Activated CD8-positive, alpha-beta T cell treated with anti-CD3 and anti-CD28 coated beads for 36 hours (primary cell): ENCODE results near the gene CELF2. TPM values are rescaled to one million over a fixed set of nuclear protein-coding genes. Genes with fewer than 3 reads are reported as not detected.
A peak's percentile ranks its signal among the peaks of the same experiment; 100 is the strongest.

ENCODE experiments used
- ATAC-seq: fragments of 200-7000 bp; cut with Tn5 transposase; one replicate; pipeline ENCODE4 v1.10.0; 2021; ENCODE audit warnings: mild to moderate bottlenecking, moderate library complexity
- CTCF ChIA-PET: fragments of 350-600 bp; sonication (Branson Sonifier 250); formaldehyde crosslinking; loops from one replicate; lab custom pipeline; 2021; ENCODE audit warnings: antibody characterized with exemption; lab: Charles Lee
- POLR2A ChIA-PET: fragments of 350-600 bp; sonication (Branson Sonifier 250); formaldehyde crosslinking; loops from one replicate; lab custom pipeline; 2021; ENCODE audit warnings: antibody characterized with exemption; lab: Charles Lee
- DNase-seq: peaks from one replicate; pipeline ENCODE4 v3.0.0-alpha.2; 2020
- H3K27ac Mint-ChIP-seq: one replicate; pipeline ENCODE4 v1.8.0; 2021; ENCODE audit warnings: mild to moderate bottlenecking, mixed read lengths
- H3K27me3 Mint-ChIP-seq: one replicate; pipeline ENCODE4 v1.8.0; 2021; ENCODE audit warnings: mixed read lengths
- H3K36me3 Mint-ChIP-seq: one replicate; pipeline ENCODE4 v1.8.0; 2021; ENCODE audit warnings: low read depth, mixed read lengths
- H3K4me1 Mint-ChIP-seq: one replicate; pipeline ENCODE4 v1.8.0; 2021; ENCODE audit warnings: low read depth, mixed read lengths
- H3K4me3 Mint-ChIP-seq: one replicate; pipeline ENCODE4 v1.8.0; 2021; ENCODE audit warnings: mild to moderate bottlenecking, moderate library complexity, mixed read lengths
- H3K9me3 Mint-ChIP-seq: one replicate; pipeline ENCODE4 v1.8.0; 2021; ENCODE audit warnings: mixed read lengths
- intact Hi-C: fragments of 100-400 bp; cut with micrococcal nuclease; formaldehyde crosslinking; loops from one replicate; pipeline ENCODE4 v1.10.0; 2022
- total RNA-seq, 2 experiments: library from RNA; stranded (reverse); gene quantifications; one replicate each; pipeline ENCODE4 v1.2.3, GENCODE V29; 2021
- TF ChIP-seq, protein P1 (sequence below): fragments of 200-600 bp; IDR thresholded peaks from one replicate; pipeline ENCODE4 v1.8.0; 2022; ENCODE audit warnings: antibody characterized with exemption, mild to moderate bottlenecking

The CELF2 gene
- total RNA-seq, 2 experiments from 2014 or later = 132 to 133 TPM

DNA sequence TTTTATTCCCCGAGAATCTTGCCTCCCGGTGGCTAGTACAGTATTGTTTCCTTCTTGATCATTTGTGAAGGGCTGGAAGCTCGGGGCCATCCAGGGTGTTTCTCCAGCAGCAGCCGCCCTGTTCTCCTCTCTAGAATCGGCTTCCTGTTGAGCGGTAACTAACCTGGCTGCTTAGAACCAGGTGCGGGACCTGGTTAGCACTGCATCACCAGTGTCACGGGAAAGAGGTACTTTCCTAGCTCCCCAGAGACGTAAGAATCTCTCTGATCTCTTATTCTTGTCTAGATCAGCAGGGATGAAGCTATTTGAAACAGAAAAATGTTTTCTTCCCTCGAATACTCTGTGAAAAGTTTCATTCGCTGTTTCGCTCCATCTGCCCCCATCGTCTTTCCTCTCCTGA, 239.2 kb downstream of the CELF2 start:
- DNase-seq = no peak
- Mint-ChIP-seq H3K4me1 (peaks cover 70% of the 10 kb centered on the region), H3K4me3 (no peak overlapping the region), H3K27me3 (no peaks in the 10 kb centered on the region), H3K27ac (peak overlapping the region; percentile 50), H3K36me3 (peaks cover 77% of the 10 kb centered on the region), H3K9me3 (no peaks in the 10 kb centered on the region)
- intact Hi-C loops = no loop called here
- POLR2A ChIA-PET = interaction anchor here (0.8 kb wide), 1 partner anchor 78 kb away, joined by 4 read pairs; no protein-coding TSS in a partner anchor
- CTCF ChIA-PET = interaction anchor here (1.2 to 1.7 kb wide), 3 partner anchors 14 to 74 kb away, joined by 3 to 6 read pairs (median 3); no protein-coding TSS in a partner anchor
- ATAC-seq = no peak
- TF ChIP-seq, protein P1, sequence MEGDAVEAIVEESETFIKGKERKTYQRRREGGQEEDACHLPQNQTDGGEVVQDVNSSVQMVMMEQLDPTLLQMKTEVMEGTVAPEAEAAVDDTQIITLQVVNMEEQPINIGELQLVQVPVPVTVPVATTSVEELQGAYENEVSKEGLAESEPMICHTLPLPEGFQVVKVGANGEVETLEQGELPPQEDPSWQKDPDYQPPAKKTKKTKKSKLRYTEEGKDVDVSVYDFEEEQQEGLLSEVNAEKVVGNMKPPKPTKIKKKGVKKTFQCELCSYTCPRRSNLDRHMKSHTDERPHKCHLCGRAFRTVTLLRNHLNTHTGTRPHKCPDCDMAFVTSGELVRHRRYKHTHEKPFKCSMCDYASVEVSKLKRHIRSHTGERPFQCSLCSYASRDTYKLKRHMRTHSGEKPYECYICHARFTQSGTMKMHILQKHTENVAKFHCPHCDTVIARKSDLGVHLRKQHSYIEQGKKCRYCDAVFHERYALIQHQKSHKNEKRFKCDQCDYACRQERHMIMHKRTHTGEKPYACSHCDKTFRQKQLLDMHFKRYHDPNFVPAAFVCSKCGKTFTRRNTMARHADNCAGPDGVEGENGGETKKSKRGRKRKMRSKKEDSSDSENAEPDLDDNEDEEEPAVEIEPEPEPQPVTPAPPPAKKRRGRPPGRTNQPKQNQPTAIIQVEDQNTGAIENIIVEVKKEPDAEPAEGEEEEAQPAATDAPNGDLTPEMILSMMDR = no peak

DNA sequence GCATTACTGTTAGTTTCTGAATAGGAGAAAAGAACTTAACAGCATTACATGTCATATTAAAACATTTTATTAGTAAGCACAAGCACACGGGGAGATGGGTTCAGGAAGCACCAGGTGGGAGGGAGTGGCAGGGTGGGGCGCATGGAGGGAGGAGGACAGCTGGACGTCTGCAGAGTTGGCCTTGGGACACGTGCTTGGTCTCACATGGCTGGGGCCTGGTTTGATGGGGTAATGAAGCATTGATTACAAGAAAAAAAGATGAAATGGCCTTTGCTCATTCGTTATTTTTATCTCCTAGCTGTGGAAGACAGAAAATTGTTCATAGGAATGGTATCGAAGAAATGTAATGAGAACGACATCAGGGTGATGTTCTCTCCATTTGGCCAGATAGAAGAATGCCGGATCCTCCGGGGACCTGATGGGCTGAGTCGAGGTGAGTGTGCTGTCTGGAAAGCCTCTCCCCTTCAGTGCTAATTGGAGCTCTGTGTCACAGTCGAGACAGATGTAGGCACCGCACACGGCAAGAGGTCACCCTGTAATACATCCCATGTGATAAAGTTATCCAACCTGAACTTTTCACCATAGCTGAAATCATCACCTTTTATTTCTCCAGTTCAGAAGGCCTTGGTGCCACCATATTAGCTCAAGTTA, 239.9 kb downstream of the CELF2 start:
- DNase-seq (no peak), ATAC-seq (no peak)
- peak overlapping the region; percentile 50 for H3K27ac Mint-ChIP-seq
- H3K4me3 Mint-ChIP-seq = no peak overlapping the region
- no peaks in the 10 kb centered on the region for H3K27me3 Mint-ChIP-seq
- intact Hi-C loops = no loop called here
- POLR2A ChIA-PET = interaction anchor here (0.6 to 0.8 kb wide), 3 partner anchors 19 to 1190 kb away, joined by 3 to 4 read pairs (median 3); no protein-coding TSS in a partner anchor
- TF ChIP-seq, protein P1 = no peak
- H3K36me3 Mint-ChIP-seq = peaks cover 84% of the 10 kb centered on the region
- CTCF ChIA-PET = interaction anchor here (1.2 to 1.3 kb wide), 2 partner anchors 19 to 75 kb away, joined by 3 read pairs; no protein-coding TSS in a partner anchor
- peaks cover 76% of the 10 kb centered on the region for H3K4me1 Mint-ChIP-seq
- no peaks in the 10 kb centered on the region for H3K9me3 Mint-ChIP-seq

DNA sequence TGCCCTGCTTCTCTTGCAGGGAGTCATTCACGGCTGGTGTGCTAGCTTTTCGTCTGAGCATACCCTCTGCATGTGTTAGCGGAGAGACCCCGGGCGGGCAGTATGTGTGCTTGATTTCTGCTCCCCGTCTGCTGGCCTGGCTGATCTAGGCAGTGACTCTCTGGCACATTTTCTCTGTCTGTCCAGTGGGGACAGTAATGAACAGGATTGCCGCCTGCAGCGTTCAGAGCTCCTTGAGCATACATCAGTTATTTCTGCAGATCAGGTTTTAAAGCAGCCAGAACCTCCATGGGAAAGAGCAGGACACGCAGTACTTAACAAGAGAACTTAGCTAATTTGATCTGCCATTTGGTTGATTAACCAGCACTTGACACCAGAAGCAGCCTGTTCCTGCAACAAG, 242.5 kb downstream of the CELF2 start:
- H3K27ac Mint-ChIP-seq = peak overlapping the region; percentile 50
- no peak overlapping the region for H3K4me3 Mint-ChIP-seq
- H3K27me3 Mint-ChIP-seq = no peaks in the 10 kb centered on the region
- no peak for DNase-seq
- ChIA-PET POLR2A (interaction anchor here (1.1 to 2.3 kb wide), 2 partner anchors 11 to 82 kb away, joined by 4 to 6 read pairs; no protein-coding TSS in a partner anchor), CTCF (interaction anchor here (1.7 kb wide), 1 partner anchor 10 kb away, joined by 5 read pairs; no protein-coding TSS in a partner anchor)
- intact Hi-C loops = no loop called here
- peaks cover 84% of the 10 kb centered on the region for H3K4me1 Mint-ChIP-seq
- H3K36me3 Mint-ChIP-seq = peaks cover 86% of the 10 kb centered on the region
- ATAC-seq = no peak
- TF ChIP-seq, protein P1 = no peak
- H3K9me3 Mint-ChIP-seq = no peaks in the 10 kb centered on the region

DNA sequence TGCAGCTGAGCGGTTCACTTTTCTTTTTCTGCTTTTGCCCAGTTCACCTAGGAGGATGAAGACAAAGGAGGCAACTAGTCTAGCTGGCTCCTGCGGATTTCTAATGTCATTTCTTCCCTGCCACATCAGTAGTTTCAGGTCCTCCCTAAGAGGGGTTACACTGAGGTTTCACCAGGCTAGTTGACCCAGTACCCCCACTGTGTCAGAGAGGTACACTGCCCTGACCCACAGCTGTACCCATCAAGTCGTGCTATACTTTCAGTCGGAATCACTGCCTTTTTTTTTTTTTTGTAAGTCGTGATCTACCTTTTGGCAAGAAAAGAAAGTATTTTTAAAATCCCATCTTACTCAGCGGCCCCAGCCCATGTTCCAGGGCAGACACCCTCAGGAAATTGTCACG, 243.5 kb downstream of the CELF2 start:
- ChIA-PET POLR2A (interaction anchor here (1.0 to 2.3 kb wide), 2 partner anchors 10 to 24 kb away, joined by 3 to 6 read pairs; no protein-coding TSS in a partner anchor), CTCF (interaction anchor here (1.0 to 1.2 kb wide), 2 partner anchors 10 to 148 kb away, joined by 3 to 6 read pairs; no protein-coding TSS in a partner anchor)
- no peaks in the 10 kb centered on the region for H3K9me3 Mint-ChIP-seq
- peak overlapping the region; percentile 66 for H3K27ac Mint-ChIP-seq
- DNase-seq (no peak), ATAC-seq (no peak)
- intact Hi-C loops = no loop called here
- peaks cover 84% of the 10 kb centered on the region for H3K36me3 Mint-ChIP-seq
- H3K4me3 Mint-ChIP-seq = no peak overlapping the region
- H3K27me3 Mint-ChIP-seq = no peaks in the 10 kb centered on the region
- TF ChIP-seq, protein P1 = no peak
- peaks cover 83% of the 10 kb centered on the region for H3K4me1 Mint-ChIP-seq
